ENCODE data around the gene ADAMTS13. TPM values are rescaled to one million over a fixed set of nuclear protein-coding genes. Genes with fewer than 3 reads are reported as not detected.
"Not testable (repeated sequence)": the region's sequence is repeated elsewhere in the genome, so short reads cannot be mapped to it uniquely, and the experiment has no call there.

Gene ADAMTS13
- polyA plus RNA-seq, 1 donor: 10.9 TPM

DNA sequence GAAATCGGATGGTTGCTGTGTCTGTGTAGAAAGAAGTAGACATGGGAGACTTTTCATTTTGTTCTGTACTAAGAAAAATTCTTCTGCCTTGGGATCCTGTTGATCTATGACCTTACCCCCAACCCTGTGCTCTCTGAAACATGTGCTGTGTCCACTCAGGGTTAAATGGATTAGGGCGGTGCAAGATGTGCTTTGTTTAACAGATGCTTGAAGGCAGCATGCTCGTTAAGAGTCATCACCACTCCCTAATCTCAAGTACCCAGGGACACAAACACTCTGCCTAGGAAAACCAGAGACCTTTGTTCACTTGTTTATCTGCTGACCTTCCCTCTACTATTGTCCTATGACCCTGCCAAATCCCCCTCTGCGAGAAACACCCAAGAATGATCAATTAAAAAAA, 30.7 kb upstream of the ADAMTS13 start:
- DNase-seq: not testable (repeated sequence)

DNA sequence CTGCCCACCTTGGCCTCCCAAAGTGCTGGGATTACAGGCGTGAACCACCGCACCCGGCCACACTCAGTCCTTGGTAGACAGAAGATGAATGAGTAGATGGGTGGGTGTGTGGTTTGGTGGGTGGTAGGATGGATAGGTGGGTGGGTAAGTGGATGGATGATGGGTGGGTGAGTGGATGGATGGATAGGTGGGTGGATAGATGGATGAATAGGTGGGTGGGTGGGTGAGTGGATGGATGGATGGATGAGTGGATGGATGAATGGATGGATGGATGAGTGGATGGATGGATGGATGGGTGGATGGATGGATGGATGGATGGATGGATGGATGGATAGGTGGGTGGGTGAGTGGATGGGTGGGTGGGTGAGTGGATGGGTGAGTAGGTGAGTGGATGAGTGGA, 29.9 kb upstream of the ADAMTS13 start:
- not testable (repeated sequence) for DNase-seq

- no peak for DNase-seq
Observed at GRCh38 chr9:133393399-133393798, 28.8 kb upstream of the ADAMTS13 start.

- no peak for DNase-seq
Observed at GRCh38 chr9:133394687-133395271, 27.4 kb upstream of the ADAMTS13 start.

DNA sequence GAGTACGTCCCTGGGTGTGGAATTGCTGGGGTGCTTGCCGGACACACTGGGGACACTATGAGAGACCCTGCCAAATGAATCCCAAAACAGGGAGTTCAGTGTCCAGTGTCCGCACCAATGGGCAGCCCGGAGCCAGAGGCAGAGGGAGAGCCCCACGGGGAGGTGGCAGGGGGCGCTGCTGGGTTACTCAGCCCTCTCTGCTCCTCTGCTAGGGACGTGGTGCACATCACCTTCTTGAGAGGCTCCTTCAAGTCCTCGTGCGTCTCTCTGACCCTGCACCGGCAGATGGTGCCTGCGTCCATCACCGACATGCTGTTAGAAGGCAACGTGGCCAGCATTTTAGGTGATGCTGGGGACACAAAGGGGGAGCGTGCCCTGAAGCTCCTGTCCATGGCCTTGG, 25.2 kb upstream of the ADAMTS13 start:
- DNase-seq: no peak

- no peak for DNase-seq
Observed at GRCh38 chr9:133397370-133397769, 24.8 kb upstream of the ADAMTS13 start.

DNA sequence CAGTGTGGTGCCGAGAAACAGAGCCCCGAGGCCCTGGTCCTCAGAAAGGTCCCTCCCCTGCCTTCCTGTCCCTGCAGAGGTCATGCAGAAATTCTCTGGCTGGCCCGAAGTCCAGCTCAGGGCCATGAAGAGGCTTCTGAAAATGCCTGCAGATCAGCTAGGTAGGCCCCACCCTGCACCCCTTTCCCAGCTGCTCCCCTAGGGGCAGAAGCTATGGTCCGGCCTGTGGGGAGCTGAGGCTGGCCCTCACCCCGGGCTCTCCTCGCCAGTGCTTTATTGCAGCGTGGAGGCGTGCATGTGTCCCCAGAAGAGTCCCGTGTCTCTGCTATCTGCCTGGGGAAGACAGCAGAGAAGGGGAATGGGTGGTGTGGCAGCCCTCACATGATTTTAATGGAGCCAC, 24.3 kb upstream of the ADAMTS13 start:
- DNase-seq: no peak

DNA sequence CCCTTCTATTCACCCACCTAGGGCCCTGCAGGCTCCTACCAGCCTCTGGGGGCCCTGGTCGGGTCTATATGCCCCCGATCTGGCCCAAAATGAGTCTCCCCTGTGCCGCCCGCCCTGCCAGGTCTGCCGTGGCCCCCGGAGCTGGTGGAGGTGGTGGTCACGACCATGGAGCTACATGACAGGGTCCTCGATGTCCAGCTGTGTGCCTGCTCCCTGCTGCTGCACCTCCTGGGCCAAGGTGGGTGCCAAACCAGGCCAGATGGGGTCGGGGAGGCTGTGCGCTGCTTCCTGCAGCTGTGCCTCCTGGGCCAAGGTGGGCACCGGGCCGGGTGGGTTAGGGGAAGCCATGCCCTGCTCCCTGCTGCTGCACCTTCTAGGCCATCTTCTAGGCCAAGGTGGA, 21.9 kb upstream of the ADAMTS13 start:
- DNase-seq: no peak

- DNase-seq: no peak
Observed at GRCh38 chr9:133401588-133401987, 20.6 kb upstream of the ADAMTS13 start.

GRCh38 chr9:133402689-133403088, 19.5 kb upstream of the ADAMTS13 start:
- no peak for DNase-seq

DNA sequence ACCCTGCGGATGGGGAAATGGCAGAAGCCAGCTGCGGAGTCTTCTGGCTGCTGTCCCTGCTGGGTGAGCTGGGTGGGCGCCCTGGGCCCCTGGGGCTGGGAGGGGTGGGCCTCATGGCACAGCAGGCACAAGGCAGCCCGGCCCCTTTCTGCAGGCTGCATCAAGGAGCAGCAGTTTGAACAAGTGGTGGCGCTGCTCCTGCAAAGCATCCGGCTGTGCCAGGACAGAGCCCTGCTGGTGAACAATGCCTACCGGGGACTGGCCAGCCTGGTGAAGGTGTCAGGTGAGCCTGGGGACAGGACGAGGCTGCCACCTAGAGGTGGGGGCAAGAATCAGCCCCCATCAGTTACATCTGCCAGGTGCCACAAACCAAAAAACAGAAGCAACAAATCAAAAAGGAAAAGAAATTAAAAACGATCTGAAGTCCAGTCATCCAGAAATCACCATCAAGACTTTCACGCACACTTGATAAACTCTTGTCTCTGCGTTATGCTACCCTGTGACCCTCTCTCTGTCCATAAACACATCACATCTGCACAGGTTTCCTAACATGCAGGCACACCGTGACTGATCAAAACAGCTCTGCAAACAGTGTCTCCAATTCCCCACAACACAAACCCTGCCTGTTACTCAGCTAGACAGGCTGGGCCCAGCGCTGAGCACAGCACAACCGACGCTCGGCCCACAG, 18.3 kb upstream of the ADAMTS13 start:
- no peak for DNase-seq

- DNase-seq: no peak
Observed at GRCh38 chr9:133404454-133405002, 17.6 kb upstream of the ADAMTS13 start.

DNA sequence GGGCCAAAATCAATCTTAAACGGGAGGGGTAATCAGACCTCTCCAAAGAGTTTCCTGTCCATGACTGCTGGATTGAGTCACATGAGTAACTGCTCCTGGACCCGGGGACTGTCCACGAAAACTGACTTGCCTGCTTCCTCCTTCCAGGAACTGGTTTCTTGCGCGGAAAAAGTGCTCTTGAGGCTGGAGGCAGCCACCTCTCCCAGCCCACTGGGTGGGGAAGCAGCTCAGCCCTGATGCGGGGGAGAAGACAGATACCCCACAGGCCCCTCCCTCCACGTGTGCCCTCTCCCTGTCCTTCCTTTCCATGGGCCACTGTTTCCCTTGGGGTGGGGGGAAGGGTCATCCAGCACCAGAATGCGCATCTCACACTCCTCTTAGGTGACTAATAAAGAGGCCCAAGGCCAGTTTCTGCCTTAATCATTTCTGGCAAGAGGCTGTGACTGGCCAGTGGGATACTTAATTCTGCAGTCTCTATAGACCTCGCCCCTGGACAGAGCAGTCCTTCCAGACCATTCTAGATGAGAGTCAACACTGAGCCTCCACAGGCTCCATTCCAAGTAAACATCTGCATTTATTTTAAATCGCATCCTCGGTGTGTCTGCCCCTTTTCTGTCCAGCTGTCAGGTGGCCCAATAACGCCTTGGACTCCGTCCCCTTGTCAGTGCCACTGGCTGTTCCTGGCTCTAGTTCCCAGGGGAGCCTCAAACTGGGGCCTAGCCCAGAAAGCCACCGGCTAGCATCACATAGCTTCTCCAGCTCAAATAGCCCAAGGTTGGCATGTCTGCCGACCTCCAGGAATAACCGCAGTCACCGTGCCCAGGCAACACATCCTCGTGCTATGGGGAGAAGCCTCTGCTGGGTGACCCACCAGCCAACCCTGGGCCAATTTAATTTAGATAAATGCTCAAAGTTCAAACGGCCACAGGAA, 16.4 kb upstream of the ADAMTS13 start:
- DNase-seq: no peak

DNA sequence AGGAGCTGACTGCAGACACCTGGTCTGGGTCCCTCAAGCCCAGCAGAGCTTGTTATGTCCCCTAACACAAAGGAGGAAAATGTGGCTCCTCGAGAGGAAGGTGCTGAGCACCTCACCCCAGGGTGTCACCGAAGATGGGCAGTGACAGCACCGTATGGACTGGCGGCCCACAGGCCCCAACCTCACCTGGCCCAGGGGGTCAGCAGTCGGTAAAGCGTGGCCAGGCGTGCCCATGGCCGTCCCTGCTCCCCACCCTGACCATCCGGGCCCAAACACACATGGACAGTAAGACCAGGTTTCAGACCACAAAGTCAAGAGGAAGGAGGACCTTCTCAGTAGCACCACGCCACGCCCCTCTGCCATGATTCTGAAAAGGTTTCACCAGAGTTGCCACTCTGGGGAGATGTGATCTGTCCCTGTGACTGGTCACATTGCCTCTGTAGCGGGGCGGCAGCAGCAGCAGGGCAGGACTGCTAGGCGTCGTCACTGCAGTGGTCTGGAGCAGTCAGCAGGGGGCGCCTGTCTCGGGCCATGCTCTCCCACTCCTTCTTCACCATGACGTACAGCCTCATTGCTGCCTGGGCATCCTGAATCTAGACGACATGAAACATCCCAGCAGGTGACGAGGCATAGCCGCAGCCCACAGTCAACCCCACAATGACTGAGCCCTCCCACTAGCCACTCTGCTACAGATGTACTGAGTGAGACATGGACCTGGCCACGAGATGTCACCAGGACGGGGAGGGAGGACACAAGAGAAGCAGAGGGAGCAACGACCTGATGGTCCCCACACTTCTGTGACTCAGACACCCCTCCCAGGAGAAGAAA, 15.5 kb upstream of the ADAMTS13 start:
- DNase-seq: peak; percentile 57

GRCh38 chr9:133408042-133408441, 14.1 kb upstream of the ADAMTS13 start:
- no peak for DNase-seq

GRCh38 chr9:133415170-133415569, 7.0 kb upstream of the ADAMTS13 start:
- DNase-seq: no peak

DNA sequence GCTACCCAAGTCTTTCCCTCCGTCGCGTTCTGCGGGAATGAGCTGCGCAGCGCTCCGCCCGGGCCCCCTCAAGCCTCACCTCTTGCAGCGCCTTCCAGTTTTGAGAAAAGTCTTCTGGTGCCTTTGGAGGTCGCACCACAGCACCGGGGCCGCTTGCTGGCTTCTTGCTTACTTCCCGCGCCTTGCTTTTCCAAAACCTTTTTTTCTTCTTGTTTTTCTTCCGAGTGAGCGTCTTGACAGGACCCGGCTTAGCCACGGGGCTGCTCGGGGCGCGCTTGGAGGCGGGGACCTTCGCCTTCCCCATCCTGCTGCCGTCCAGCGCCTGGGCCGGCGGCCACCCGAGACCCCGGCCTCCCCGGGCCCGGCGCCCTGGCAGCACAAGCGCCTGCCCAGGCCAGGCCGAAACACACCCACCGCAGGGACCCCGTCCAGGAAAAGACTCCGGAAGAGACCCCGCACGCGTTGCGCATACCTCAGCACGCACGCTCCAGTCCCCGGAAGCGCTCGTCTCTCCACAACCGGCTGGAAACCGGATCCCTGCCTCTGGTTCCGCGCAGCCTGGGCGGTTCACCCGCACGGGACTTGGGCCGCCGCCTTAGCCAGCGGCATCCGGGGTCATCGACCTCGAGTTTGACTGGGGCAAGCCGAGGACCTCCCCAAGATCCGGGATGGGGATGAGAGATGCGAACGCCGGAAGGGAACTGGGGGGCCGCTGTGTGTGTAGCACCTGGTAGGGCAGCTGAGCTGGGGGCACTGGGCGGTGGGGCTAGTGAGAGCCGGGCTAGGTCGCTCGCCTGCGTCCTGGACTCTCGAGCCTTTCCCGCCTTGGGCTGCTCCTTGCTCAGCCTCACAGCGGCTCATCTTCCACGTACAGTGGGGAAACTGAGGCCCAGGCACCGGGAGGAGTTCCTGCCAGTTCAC, 4.4 kb upstream of the ADAMTS13 start, which contains the start of gene REXO4:
TSS of gene REXO4 (minus strand) at position 470 of the 921 bp plus-strand sequence. CDS start at position 304, 166 bp downstream.
- peak; percentile 86 for DNase-seq

DNA sequence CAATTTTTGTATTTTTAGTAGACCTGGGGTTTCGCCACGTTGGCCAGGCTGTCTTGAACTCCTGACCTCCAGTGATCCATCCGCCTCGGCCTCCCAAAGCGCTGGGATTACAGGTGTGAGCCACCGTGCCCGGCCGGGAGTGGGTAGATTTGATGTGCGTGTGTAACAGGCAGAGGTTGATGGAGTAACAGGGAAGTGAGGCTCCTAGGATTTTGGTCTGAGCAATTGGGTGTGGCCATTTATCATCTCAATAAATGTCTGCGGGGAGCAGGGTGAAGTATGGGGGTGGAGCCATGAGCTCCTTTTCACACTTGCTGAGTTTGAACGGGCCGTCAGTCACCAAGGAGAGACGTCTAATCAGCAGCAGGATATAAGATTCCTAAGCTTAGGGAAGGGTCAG, 3.2 kb upstream of the ADAMTS13 start:
- DNase-seq: no peak

- no peak for DNase-seq
Observed at GRCh38 chr9:133420392-133420827, 1.8 kb upstream of the ADAMTS13 start.

DNA sequence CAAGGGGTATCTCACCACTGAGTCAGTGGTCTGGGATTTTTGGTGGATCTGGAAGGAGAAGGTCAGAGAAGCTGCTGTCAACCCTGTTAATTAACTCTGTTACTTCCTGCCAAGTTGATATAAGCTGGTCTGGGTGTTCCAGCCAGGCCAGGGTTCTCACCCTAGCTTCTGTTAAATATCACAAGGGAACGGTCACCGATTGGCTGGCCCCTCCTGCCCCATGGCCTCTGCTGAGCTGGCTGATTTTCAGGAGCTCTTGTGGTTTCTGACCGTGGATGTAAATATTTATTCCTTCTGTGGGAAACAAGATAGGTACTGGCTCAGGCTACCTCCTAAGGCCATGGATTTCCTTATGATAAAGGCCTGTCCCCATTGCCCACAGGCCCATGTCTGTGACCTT, 1.0 kb downstream of the ADAMTS13 start:
- DNase-seq: no peak

All from left kidney (tissue), 2 donors.